Measurements from ENCODE around the gene PIP5K1B.

Gene PIP5K1B

DNA sequence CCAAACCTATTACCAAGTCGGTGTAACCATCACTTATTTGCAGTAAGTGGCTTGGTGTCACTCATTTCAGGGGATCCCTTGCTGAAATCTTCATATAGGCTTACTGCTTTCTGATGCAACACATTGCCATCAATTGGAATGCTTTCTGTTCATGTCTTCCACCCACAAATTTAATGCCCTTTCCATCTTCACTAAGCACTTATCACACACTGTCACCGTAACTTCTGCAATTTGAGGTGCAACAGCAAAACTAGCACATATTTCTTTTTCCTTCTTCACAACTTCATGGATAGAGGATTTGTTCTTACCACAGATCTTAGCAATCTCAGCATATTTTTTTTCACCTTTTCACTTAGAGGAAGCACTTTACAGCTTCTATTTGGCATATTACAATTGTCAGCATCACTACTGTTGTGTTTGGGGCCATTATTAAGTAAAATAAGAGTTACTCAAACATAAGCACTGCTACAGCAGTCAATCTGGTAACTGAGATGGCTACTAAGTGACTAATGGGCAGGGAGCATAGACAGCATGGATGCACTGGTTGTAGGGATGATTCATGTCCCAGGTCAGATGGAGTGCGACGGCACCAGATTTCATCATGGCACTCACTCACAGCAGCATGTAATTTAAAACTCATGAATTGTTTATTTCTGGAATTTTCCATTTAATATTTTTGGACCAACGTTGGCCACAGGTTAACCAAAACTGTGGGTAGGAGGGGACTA is 70.1 kb downstream of the PIP5K1B start:
- no peak for DNase-seq (ENCODE audit: low spot score)

- no peak for DNase-seq (ENCODE audit: low spot score)
These were observed 72.2 kb downstream of the PIP5K1B start for GRCh38 chr9:68777070-68777763.

GRCh38 chr9:68778635-68779034 is 73.6 kb downstream of the PIP5K1B start:
- no peak for DNase-seq (ENCODE audit: low spot score)

- peak; percentile 96 for DNase-seq (ENCODE audit: low spot score)
These were observed 74.7 kb downstream of the PIP5K1B start for GRCh38 chr9:68779558-68780379.

DNA sequence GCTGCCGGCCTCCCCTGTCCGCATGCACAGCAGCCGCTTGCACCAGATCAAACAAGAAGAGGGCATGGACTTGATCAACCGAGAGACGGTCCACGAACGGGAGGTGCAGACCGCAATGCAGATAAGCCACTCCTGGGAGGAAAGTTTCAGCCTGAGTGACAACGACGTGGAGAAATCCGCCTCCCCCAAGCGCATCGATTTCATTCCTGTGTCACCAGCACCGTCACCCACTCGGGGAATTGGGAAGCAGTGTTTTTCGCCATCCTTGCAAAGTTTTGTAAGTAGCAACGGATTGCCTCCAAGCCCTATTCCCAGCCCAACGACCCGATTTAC is 75.3 kb downstream of the PIP5K1B start:
- no peak for DNase-seq (ENCODE audit: low spot score)

GRCh38 chr9:68780720-68781119 is 75.7 kb downstream of the PIP5K1B start:
- DNase-seq (ENCODE audit: low spot score) = peak; percentile 30

GRCh38 chr9:68781928-68782327 is 76.9 kb downstream of the PIP5K1B start:
- DNase-seq (ENCODE audit: low spot score) = no peak

- DNase-seq (ENCODE audit: low spot score) = no peak
These were observed 77.5 kb downstream of the PIP5K1B start for GRCh38 chr9:68782546-68782945.

DNA sequence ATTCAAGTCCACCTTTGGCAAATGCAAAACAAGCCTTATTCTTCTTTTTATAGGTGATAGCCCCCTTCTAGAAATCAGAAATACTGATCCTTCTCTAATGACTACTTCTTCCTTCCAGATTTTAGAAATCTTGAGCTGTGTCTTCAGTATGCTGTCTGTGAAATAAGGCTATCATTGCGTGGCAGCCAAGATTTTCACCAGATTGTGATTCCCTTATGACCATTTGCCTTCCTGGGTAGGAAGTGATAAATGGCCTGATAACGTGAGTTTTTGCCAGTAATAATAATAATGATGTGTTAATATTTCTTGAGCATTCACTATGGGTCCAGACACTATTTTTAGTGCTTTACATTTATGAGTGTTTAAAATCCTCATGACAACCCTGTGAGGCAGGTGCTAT is 80.9 kb downstream of the PIP5K1B start:
- no peak for DNase-seq (ENCODE audit: low spot score)

GRCh38 chr9:68791169-68791568 is 86.1 kb downstream of the PIP5K1B start:
- DNase-seq (ENCODE audit: low spot score) = no peak

DNA sequence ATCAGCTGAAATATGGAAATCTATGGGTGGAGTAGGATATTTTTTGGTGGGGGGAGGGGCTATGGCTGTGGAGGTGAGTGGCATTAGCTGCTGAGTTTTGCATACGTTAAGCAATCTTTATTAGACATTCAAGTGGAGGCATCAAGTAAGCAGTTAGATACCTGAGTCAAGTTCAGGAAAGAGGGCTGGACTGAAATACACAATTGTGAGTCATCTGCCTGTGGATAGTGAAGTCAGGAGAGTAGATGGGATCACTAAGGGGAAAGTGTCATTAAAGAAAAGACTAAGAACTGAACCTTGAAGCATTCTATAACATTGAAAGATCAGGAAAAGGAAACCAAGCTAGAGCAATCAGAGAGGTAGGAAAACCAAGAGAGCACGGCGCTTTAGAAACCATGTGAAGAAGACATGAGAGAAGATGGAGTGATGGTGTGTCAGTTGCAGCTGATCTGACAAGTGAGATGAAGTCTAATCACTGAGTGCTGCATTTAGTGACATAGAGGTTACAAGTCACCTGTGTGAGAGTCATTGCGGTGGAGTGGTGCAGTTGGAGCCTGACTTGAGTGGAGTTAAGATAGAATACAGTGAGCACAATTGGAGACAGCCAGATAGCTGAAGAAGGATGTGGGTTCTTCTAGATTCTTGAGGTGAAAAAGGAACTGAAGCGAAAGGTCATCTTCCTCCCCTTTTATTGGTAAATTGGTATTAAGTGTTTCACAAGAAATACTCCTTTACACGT is 88.7 kb downstream of the PIP5K1B start:
- DNase-seq (ENCODE audit: low spot score) = no peak

GRCh38 chr9:68794898-68795297 is 89.9 kb downstream of the PIP5K1B start:
- no peak for DNase-seq (ENCODE audit: low spot score)

GRCh38 chr9:68795411-68795810 is 90.4 kb downstream of the PIP5K1B start:
- DNase-seq (ENCODE audit: low spot score) = no peak

DNA sequence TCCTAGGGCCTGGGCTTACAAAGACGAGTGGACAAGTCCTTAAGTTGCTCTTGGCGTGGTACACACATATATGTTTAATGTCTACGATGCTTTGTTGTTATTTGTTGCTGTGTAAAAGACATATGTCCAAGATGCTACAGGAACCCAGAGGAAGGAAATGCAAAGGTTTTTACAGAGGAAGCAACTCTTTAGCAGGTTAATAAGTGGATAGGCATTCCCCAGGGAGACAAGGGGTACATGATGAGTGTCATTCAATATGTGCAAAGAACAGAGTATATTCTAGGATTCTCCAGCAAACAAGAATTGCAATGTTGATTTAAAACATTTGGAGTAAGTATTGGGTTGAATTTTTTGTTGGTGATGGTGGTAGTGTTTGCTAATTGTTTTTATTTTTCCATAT is 92.1 kb downstream of the PIP5K1B start:
- no peak for DNase-seq (ENCODE audit: low spot score)

GRCh38 chr9:68798423-68798822 is 93.4 kb downstream of the PIP5K1B start:
- no peak for DNase-seq (ENCODE audit: low spot score)

DNA sequence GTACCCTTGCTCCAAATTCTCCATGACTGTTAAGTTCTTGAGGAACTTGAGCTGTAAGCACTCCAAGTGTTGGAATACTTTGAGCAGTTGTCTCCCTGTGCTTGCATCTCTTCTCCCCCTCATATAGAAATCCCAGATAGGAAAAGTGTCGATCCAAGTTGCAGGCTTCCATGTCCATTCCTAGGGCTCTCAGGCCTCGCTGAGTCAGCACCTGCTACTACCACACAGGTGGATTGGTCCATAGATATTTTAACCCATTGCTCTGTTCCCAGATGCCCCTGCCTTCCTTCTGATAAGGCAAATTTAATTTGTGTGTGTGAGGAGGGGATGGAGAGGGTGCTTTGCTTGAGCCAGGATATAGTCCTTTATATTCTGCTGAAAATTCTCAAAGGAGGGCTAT is 95.8 kb downstream of the PIP5K1B start:
- DNase-seq (ENCODE audit: low spot score) = no peak

DNA sequence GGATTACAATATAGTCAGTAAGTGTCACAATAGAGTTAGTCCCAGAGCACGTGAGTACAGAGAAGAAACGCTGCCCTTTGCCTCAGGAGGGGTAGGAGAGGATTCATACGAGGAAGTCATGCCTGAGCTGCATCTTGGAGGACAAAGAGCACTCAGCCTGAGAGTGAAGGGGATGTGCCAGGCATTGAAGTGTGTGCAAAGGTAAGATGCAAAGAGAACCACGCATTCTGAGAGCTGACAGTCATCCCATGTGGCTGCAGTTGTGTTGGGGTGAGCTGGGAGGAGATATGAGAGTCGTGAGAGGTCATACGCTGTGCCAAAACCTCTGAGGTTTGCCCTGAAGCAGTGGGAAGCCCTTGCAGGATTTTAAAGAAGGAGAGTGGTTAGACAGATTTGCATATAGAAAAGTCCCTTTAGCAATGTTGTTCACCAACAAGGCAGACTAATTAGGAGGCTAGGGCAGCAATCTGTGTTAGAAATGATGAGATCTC is 97.5 kb downstream of the PIP5K1B start:
- no peak for DNase-seq (ENCODE audit: low spot score)

GRCh38 chr9:68804911-68805889 is 100.2 kb downstream of the PIP5K1B start:
- no peak for DNase-seq (ENCODE audit: low spot score)

DNA sequence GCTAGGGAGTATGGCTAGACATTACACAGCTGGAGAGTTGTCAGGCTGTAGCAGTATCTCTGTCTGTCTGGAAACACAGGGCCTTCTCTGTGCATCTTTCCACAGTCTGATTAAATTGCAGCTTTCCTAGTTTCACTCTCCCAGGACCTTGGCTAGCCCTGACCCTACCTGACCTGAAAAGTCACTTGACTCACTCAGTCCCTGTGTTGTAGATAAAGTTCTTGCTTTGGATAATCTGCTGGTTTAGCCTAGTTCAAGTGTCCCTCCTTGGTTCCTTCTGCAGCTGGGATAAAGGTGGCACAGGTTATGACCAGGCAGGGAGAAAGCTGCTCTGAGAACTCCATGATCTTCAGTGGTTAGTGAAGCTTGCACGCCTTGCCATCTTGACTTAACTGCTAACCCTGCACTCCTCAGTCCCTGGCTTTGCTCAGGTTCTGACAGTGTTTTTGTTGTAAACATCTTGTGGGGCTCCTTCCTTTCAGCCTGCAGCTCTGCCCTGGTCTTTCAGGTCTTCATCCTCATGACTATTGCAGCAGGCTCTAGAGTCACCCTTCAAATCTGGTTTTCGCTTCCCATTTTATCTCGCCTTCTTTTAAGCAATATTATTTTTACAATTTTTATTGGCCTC is 101.0 kb downstream of the PIP5K1B start:
- DNase-seq (ENCODE audit: low spot score) = no peak

DNA sequence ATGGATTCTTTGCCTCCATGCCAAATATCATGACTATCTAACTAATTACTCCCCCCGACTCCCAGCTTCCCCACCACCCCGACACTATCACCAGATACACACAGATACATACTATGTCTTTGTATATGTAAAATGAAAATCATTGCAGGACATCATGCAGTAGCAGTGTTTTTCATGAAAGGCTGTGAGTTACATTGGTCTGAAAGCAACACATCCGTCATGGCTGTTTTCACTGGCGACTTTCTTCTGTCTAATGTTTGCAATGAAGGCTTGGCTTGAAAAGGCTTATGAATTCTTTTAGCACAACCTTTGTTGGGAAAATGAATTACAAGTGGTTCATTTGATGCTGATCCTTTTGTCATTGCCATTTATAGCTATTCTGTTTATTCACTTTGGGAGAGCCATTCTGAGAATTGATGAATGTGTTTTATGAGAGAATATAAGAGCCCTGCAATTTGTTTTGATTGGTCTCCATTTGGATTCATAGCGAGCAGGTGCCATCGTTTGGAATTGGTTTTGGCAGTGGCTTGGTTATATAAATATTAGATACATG is 103.4 kb downstream of the PIP5K1B start:
- DNase-seq (ENCODE audit: low spot score) = no peak
